ENCODE results near the gene SECISBP2. TPM values are rescaled to one million over a fixed set of nuclear protein-coding genes. Genes with fewer than 3 reads are reported as not detected.

Gene SECISBP2
- total and polyA plus RNA-seq, 2 experiments from 2014 or later, result 12.2 to 13.0 TPM

- 53 to 55% methylated on average over 4 of the region's 4 CpGs for WGBS, 2 experiments (ENCODE audit: low coverage in 1 of 2, low lambda C conversion rate in 2 of 2, missing lambda C conversion rate in 2 of 2)
- Histone ChIP-seq H3K4me2 (ENCODE audit: unreplicated experiment) (no peak overlapping the region), H4K20me1 (ENCODE audit: insufficient read depth) (no peaks in the 10 kb centered on the region), H3K27ac (no peak overlapping the region), H3F3A (ENCODE audit: insufficient read depth) (peaks cover 9% of the 10 kb centered on the region), H3K9me2 (ENCODE audit: insufficient read depth) (no peaks in the 10 kb centered on the region), H3K36me3 (ENCODE audit: low read depth) (peaks cover 20% of the 10 kb centered on the region; the same call in 1 of the 2 replicates), H3K4me3 (no peak overlapping the region), H3K4me1 (ENCODE audit: insufficient read depth) (peaks cover 16% of the 10 kb centered on the region), H2AFZ (no peak overlapping the region), H3K79me2 (ENCODE audit: insufficient read depth) (peaks cover 76% of the 10 kb centered on the region), H3K9ac (no peak overlapping the region), H3K27me3 (replicated peaks; ENCODE audit: insufficient read depth) (no peaks in the 10 kb centered on the region), H3K9me3 (ENCODE audit: low read depth) (no peaks in the 10 kb centered on the region)
- DNase-seq, result no peak
- TF ChIP-seq EZH2phosphoT487 (IDR thresholded peaks at IDR 0.05; ENCODE audit: insufficient read depth, low read depth), result no peak
- in situ Hi-C loops (cut with MboI), result no loop called here
Observed at GRCh38 chr9:89323390-89323789, 5.1 kb downstream of the SECISBP2 start.

DNA sequence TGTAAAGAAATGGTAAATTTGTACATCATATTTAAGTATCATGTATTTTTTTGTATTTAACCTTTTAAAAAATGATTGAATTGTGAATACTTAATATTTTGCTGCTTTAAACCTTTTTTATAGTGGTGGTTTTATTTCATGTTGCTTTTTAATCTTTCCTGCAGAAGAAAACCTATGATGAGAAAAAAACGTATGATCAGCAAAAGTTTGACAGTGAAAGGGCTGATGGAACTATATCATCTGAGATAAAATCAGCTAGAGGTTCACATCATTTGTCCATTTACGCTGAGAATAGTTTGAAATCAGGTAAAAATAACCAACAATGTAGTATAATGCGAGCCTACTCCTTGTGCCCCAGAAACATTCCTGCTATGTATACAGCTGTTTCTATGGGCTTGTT is 7.4 kb downstream of the SECISBP2 start:
- no peaks in the 10 kb centered on the region for H3K9me2 ChIP-seq (ENCODE audit: insufficient read depth)
- no peak overlapping the region for H2AFZ ChIP-seq
- H3K4me2 ChIP-seq (ENCODE audit: unreplicated experiment), result no peak overlapping the region
- H3K4me3 ChIP-seq, result no peak overlapping the region
- no peaks in the 10 kb centered on the region for H3K27me3 ChIP-seq (replicated peaks; ENCODE audit: insufficient read depth)
- DNase-seq, result no peak
- H3K4me1 ChIP-seq (ENCODE audit: insufficient read depth), result 0 out of 2 replicates have a peak, but pooled peaks cover 3% of the 10 kb centered on the region
- H3K36me3 ChIP-seq (ENCODE audit: low read depth), result peaks cover 39% of the 10 kb centered on the region
- TF ChIP-seq EZH2 (IDR thresholded peaks at IDR 0.05; ENCODE audit: insufficient read depth, poor library complexity, severe bottlenecking) (no peak), EZH2phosphoT487 (IDR thresholded peaks at IDR 0.05; ENCODE audit: insufficient read depth, low read depth) (no peak)
- H3K79me2 ChIP-seq (ENCODE audit: insufficient read depth), result peaks cover 62% of the 10 kb centered on the region
- WGBS, 2 experiments (ENCODE audit: low coverage in 1 of 2, low lambda C conversion rate in 2 of 2, missing lambda C conversion rate in 2 of 2), result 71 to 78% methylated on average over 3 of the region's 3 CpGs
- no peak overlapping the region for H3K27ac ChIP-seq
- H4K20me1 ChIP-seq (ENCODE audit: insufficient read depth), result no peaks in the 10 kb centered on the region
- no peaks in the 10 kb centered on the region for H3F3A ChIP-seq (ENCODE audit: insufficient read depth)
- no peak overlapping the region for H3K9ac ChIP-seq
- in situ Hi-C loops (cut with MboI), result no loop called here
- H3K9me3 ChIP-seq (ENCODE audit: low read depth), result no peaks in the 10 kb centered on the region

- H3K36me3 ChIP-seq (ENCODE audit: low read depth), result peaks cover 55% of the 10 kb centered on the region
- TF ChIP-seq EZH2 (IDR thresholded peaks at IDR 0.05; ENCODE audit: insufficient read depth, poor library complexity, severe bottlenecking) (no peak), EZH2phosphoT487 (IDR thresholded peaks at IDR 0.05; ENCODE audit: insufficient read depth, low read depth) (no peak)
Observed at GRCh38 chr9:89328064-89328463, 9.8 kb downstream of the SECISBP2 start.

GRCh38 chr9:89329917-89330316 is 11.6 kb downstream of the SECISBP2 start:
- DNase-seq, result no peak
- no peaks in the 10 kb centered on the region for H3F3A ChIP-seq (ENCODE audit: insufficient read depth)
- H3K9ac ChIP-seq, result no peak overlapping the region
- H3K27me3 ChIP-seq (replicated peaks; ENCODE audit: insufficient read depth), result no peaks in the 10 kb centered on the region
- no peak overlapping the region for H3K4me2 ChIP-seq (ENCODE audit: unreplicated experiment)
- H3K36me3 ChIP-seq (ENCODE audit: low read depth), result peaks cover 72% of the 10 kb centered on the region
- no peak overlapping the region for H3K27ac ChIP-seq
- H3K4me1 ChIP-seq (ENCODE audit: insufficient read depth), result no peaks in the 10 kb centered on the region
- H3K9me3 ChIP-seq (ENCODE audit: low read depth), result no peaks in the 10 kb centered on the region
- H3K9me2 ChIP-seq (ENCODE audit: insufficient read depth), result no peaks in the 10 kb centered on the region
- TF ChIP-seq EZH2phosphoT487 (IDR thresholded peaks at IDR 0.05; ENCODE audit: insufficient read depth, low read depth) (no peak), EZH2 (IDR thresholded peaks at IDR 0.05; ENCODE audit: insufficient read depth, poor library complexity, severe bottlenecking) (no peak)
- H4K20me1 ChIP-seq (ENCODE audit: insufficient read depth), result no peaks in the 10 kb centered on the region
- H3K4me3 ChIP-seq, result no peak overlapping the region
- H2AFZ ChIP-seq, result no peak overlapping the region
- in situ Hi-C loops (cut with MboI), result no loop called here
- H3K79me2 ChIP-seq (ENCODE audit: insufficient read depth), result peaks cover 20% of the 10 kb centered on the region

More at GRCh38 chr9:89328064-89328463, 9.8 kb downstream of the SECISBP2 start:
- Histone ChIP-seq H3K9me3 (ENCODE audit: low read depth) (no peaks in the 10 kb centered on the region), H3K27me3 (replicated peaks; ENCODE audit: insufficient read depth) (no peaks in the 10 kb centered on the region), H3K27ac (no peak overlapping the region), H3K9ac (no peak overlapping the region), H4K20me1 (ENCODE audit: insufficient read depth) (no peaks in the 10 kb centered on the region), H3K4me3 (no peak overlapping the region), H3K79me2 (ENCODE audit: insufficient read depth) (peaks cover 39% of the 10 kb centered on the region), H3F3A (ENCODE audit: insufficient read depth) (no peaks in the 10 kb centered on the region), H3K9me2 (ENCODE audit: insufficient read depth) (no peaks in the 10 kb centered on the region), H3K4me1 (ENCODE audit: insufficient read depth) (no peaks in the 10 kb centered on the region), H2AFZ (no peak overlapping the region), H3K4me2 (ENCODE audit: unreplicated experiment) (no peak overlapping the region)
- DNase-seq, result peak; percentile 10
- WGBS, 2 experiments (ENCODE audit: low coverage in 1 of 2, low lambda C conversion rate in 2 of 2, missing lambda C conversion rate in 2 of 2), result 93% methylated on average over 8 of the region's 8 CpGs
- in situ Hi-C loops (cut with MboI), result no loop called here

DNA sequence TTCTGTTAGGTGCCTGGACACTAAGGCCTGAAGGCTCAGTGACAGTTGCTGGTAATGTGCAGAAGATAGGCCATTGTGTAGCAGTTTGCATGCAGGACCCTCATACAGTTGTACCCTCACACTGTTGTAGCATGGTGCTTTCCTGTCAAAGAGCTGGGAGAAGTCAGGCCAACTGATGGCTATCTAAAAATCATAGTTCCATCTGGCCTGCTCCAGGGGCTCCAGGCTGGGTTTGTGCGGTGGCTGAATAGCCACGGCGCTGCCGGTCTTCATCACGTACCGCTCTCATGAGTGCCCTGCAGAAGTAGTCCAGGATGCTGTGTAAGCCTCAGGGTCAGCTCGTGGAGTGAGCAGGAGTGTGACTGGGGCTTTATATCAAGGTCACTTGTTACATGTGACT is 12.2 kb downstream of the SECISBP2 start:
- in situ Hi-C loops (cut with MboI), result no loop called here
- H3K36me3 ChIP-seq (ENCODE audit: low read depth), result peaks cover 69% of the 10 kb centered on the region

More for the DNA sequence above, 12.2 kb downstream of the SECISBP2 start:
- no peaks in the 10 kb centered on the region for H3K9me2 ChIP-seq (ENCODE audit: insufficient read depth)
- DNase-seq, result no peak
- H3K27ac ChIP-seq, result no peak overlapping the region
- H3K4me1 ChIP-seq (ENCODE audit: insufficient read depth), result no peaks in the 10 kb centered on the region
- 90 to 95% methylated on average over 7 of the region's 7 CpGs for WGBS, 2 experiments (ENCODE audit: low coverage in 1 of 2, low lambda C conversion rate in 2 of 2, missing lambda C conversion rate in 2 of 2)
- H3K27me3 ChIP-seq (replicated peaks; ENCODE audit: insufficient read depth), result no peaks in the 10 kb centered on the region
- H3K4me2 ChIP-seq (ENCODE audit: unreplicated experiment), result no peak overlapping the region
- H3K9ac ChIP-seq, result no peak overlapping the region
- no peaks in the 10 kb centered on the region for H3K9me3 ChIP-seq (ENCODE audit: low read depth)
- H3K79me2 ChIP-seq (ENCODE audit: insufficient read depth), result peaks cover 14% of the 10 kb centered on the region
- H3F3A ChIP-seq (ENCODE audit: insufficient read depth), result no peaks in the 10 kb centered on the region
- no peak overlapping the region for H2AFZ ChIP-seq
- no peak for TF ChIP-seq EZH2phosphoT487 (IDR thresholded peaks at IDR 0.05; ENCODE audit: insufficient read depth, low read depth)
- no peak for TF ChIP-seq EZH2 (IDR thresholded peaks at IDR 0.05; ENCODE audit: insufficient read depth, poor library complexity, severe bottlenecking)
- no peaks in the 10 kb centered on the region for H4K20me1 ChIP-seq (ENCODE audit: insufficient read depth)
- H3K4me3 ChIP-seq, result no peak overlapping the region
